AG04450 (cell line): ENCODE results near the gene ENGASE. TPM values are rescaled to one million over a fixed set of nuclear protein-coding genes. Genes with fewer than 3 reads are reported as not detected.

Source experiments
- CTCF ChIA-PET: fragments of 300-600, 350-600 bp; formaldehyde crosslinking; extraction: SDS; loops from one replicate; lab custom pipeline; 2022; ENCODE audit warnings: antibody characterized with exemption, inconsistent platforms; lab: Charles Lee
- POLR2A ChIA-PET: fragments of 350-600 bp; formaldehyde crosslinking; extraction: SDS; loops from one replicate; lab custom pipeline; 2021; ENCODE audit warnings: antibody characterized with exemption, inconsistent platforms; lab: Yijun Ruan, JAX
- DNase-seq: peaks from one replicate; pipeline ENCODE4 v3.0.0-alpha.2; 2011; ENCODE audit warnings: low read depth, low spot score
- H3K27ac ChIP-seq: one replicate; pipeline ENCODE4 v1.5.1; 2012; ENCODE audit warnings: low read depth, low read length, control low read depth
- H3K27me3 ChIP-seq: one replicate; pipeline ENCODE4 v1.6.0; 2012; ENCODE audit warnings: low read length; ENCODE audit not compliant: control insufficient read depth, insufficient read depth
- H3K4me3 ChIP-seq: 2 replicates; pipeline ENCODE4 v1.5.1; 2011; ENCODE audit warnings: mild to moderate bottlenecking, low read depth, low read length, control low read depth
- H3K9me3 ChIP-seq: 2 replicates; pipeline ENCODE4 v1.5.1; 2012; ENCODE audit warnings: low read length; ENCODE audit not compliant: control insufficient read depth, insufficient read depth
- polyA plus RNA-seq: library from polyadenylated mRNA; depleted of rRNA; stranded (reverse); fragments of >200 nt; gene quantifications from 2 replicates; pipeline ENCODE4 v1.2.3, GENCODE V29; 2011
- TF ChIP-seq, protein P1 (sequence below): IDR thresholded peaks from 2 replicates; pipeline ENCODE4 v1.5.1; 2011; ENCODE audit warnings: low read depth, low read length, control low read depth, inconsistent platforms

Gene ENGASE
- polyA plus RNA-seq, 1 experiment: 5.9 TPM

DNA sequence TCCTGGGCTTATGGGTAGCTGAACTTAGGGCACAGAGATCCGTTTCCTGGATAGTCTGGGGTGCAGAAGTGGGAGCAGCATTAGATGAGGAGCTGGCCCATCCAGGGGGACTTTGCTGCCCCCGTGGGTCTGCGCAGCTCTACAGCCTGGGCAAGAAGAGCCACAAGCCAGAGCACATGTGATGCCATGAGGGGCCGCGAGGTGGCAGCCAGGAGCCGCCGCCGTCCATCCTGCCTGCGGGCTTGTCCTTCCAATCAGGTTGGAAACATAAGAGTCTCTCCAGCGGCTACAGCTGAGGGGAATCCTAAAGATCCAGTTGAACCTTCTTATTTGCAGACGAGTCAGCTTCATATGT is 28.8 kb upstream of the ENGASE start:
- no peak for DNase-seq
- H3K27ac ChIP-seq: no peak overlapping the region
- TF ChIP-seq, protein P1, sequence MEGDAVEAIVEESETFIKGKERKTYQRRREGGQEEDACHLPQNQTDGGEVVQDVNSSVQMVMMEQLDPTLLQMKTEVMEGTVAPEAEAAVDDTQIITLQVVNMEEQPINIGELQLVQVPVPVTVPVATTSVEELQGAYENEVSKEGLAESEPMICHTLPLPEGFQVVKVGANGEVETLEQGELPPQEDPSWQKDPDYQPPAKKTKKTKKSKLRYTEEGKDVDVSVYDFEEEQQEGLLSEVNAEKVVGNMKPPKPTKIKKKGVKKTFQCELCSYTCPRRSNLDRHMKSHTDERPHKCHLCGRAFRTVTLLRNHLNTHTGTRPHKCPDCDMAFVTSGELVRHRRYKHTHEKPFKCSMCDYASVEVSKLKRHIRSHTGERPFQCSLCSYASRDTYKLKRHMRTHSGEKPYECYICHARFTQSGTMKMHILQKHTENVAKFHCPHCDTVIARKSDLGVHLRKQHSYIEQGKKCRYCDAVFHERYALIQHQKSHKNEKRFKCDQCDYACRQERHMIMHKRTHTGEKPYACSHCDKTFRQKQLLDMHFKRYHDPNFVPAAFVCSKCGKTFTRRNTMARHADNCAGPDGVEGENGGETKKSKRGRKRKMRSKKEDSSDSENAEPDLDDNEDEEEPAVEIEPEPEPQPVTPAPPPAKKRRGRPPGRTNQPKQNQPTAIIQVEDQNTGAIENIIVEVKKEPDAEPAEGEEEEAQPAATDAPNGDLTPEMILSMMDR: peak; percentile 97
- no peaks in the 10 kb centered on the region; the same call in 1 of the 2 replicates for H3K9me3 ChIP-seq
- no peaks in the 10 kb centered on the region for H3K27me3 ChIP-seq
- no peak overlapping the region for H3K4me3 ChIP-seq
- CTCF ChIA-PET: interaction anchor here (0.6 to 3.3 kb wide), 22 partner anchors 10 to 663 kb away, joined by 3 to 42 read pairs (median 6); partner anchors contain the start of gene ENGASE
- POLR2A ChIA-PET: interaction anchor here (0.6 kb wide), 1 partner anchor 8 kb away, joined by 4 read pairs; no protein-coding TSS in a partner anchor

DNA sequence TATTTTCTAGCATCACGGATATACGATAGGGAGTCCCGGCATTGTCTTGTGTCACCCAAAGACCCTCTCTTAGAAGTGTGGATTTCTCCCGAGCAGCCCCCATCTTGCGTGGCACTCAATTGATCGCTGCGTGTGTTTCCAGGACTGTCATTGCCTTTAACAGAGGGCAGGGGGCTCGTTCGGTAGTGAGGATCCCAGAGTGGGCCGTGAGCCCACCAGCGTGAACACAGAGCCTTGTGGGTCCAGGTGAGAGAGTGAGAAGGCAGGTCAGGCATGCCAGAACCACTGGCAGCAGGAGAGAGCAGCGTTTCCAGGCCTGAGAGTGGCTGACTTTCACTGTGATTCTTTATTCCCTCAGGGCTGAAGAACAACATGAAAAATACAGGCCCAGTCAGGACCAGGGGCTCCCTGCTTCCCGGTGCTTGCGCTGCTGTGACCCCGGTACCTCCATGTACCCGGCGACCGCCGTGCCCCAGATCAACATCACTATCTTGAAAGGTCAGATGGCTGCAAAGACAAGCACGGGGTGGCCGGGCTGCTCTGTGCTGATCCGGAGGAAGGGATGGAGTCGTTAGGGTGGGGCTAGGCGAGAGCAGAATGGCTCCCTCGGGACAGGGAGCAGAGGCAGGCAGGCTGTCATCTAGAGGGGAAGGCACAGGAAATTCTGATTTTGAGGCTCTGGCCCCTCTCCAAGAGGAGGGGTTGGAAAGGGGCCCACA is 28.3 kb upstream of the ENGASE start:
- no peaks in the 10 kb centered on the region; the same call in 1 of the 2 replicates for H3K9me3 ChIP-seq
- TF ChIP-seq, protein P1: no peak
- POLR2A ChIA-PET: no interaction called here
- no peaks in the 10 kb centered on the region for H3K27me3 ChIP-seq
- H3K27ac ChIP-seq: peak overlapping the region; percentile 31
- no peak overlapping the region for H3K4me3 ChIP-seq
- CTCF ChIA-PET: interaction anchor here (0.6 to 3.3 kb wide), 20 partner anchors 10 to 662 kb away, joined by 3 to 42 read pairs (median 7); partner anchors contain the start of gene ENGASE
- no peak for DNase-seq

DNA sequence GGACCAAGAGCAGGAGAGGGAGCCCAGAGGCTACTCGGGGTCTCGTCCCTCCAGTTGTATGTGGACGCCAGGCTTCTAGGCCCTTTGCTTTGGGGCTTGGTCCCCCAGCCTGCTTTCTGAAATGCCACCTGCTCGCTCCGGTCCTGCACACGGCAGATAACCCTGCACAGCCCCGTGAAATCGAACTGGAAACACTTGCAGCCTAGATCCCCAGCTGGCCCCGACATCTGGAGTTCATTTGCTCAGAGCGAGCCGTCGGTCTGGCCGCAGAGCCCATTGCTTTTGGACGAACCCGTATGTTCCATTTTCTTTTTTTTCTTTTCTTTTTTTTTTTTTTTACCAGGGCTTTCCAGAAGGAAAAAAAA is 27.7 kb upstream of the ENGASE start:
- TF ChIP-seq, protein P1: no peak
- no peak overlapping the region for H3K4me3 ChIP-seq
- peak overlapping the region; percentile 31 for H3K27ac ChIP-seq
- H3K27me3 ChIP-seq: no peaks in the 10 kb centered on the region
- H3K9me3 ChIP-seq: no peaks in the 10 kb centered on the region; the same call in 1 of the 2 replicates
- POLR2A ChIA-PET: no interaction called here
- CTCF ChIA-PET: no interaction called here
- DNase-seq: no peak

DNA sequence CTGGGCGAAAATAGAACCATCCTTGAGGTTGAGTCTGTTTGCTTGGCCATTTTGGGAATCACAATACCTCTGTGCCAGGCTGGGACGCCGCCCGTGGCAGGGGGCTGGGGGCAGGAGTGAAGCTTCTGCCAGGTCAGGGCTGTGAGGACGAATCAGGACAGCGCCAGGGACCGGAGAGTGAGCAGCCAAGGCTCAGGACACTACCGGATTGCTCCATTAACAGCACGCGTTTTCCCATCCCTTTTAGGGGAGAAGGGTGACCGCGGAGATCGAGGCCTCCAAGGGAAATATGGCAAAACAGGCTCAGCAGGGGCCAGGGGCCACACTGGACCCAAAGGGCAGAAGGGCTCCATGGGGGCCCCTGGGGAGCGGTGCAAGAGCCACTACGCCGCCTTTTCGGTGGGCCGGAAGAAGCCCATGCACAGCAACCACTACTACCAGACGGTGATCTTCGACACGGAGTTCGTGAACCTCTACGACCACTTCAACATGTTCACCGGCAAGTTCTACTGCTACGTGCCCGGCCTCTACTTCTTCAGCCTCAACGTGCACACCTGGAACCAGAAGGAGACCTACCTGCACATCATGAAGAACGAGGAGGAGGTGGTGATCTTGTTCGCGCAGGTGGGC is 27.2 kb upstream of the ENGASE start:
- TF ChIP-seq, protein P1: no peak
- no peaks in the 10 kb centered on the region for H3K27me3 ChIP-seq
- no peak for DNase-seq
- H3K27ac ChIP-seq: no peak overlapping the region
- CTCF ChIA-PET: no interaction called here
- H3K9me3 ChIP-seq: no peaks in the 10 kb centered on the region; the same call in 1 of the 2 replicates
- no peak overlapping the region for H3K4me3 ChIP-seq
- POLR2A ChIA-PET: no interaction called here
